GM12891 (cell line): ENCODE measurements around the gene CTNNA3.

Experiments
- DNase-seq: peaks from one replicate; pipeline ENCODE4 v3.0.0; 2011; ENCODE audit warnings: low spot score; ENCODE audit not compliant: insufficient read length
- FAIRE-seq: peaks from 2 replicates; lab custom pipeline; 2011; peaks lifted over from hg19 to GRCh38; lab: Jason Lieb, UNC
- PAX5 ChIP-seq: IDR thresholded peaks from 2 replicates; pipeline ENCODE4 v1.6.1; 2011; ENCODE audit warnings: low read length, moderate library complexity, mild to moderate bottlenecking; ENCODE audit not compliant: insufficient read depth, severe bottlenecking
- POLR2A ChIP-seq: IDR thresholded peaks from 2 replicates; pipeline ENCODE4 v1.6.1; 2011; ENCODE audit warnings: low read depth, low read length, control low read depth
- POLR2AphosphoS5 ChIP-seq: IDR thresholded peaks from 2 replicates; pipeline ENCODE4 v1.6.1; 2011; ENCODE audit warnings: low read depth, low read length, control low read depth
- POU2F2 ChIP-seq: IDR thresholded peaks from 2 replicates; pipeline ENCODE4 v1.6.1; 2011; ENCODE audit warnings: low read depth, mild to moderate bottlenecking, control low read depth, low read length, moderate library complexity
- SPI1 ChIP-seq: IDR thresholded peaks from 2 replicates; pipeline ENCODE4 v1.6.1; 2011; ENCODE audit warnings: low read depth, low read length, control low read depth
- TAF1 ChIP-seq: IDR thresholded peaks from 2 replicates; pipeline ENCODE4 v1.6.1; 2011; ENCODE audit warnings: low read depth, low read length, control low read depth

The CTNNA3 gene

DNA sequence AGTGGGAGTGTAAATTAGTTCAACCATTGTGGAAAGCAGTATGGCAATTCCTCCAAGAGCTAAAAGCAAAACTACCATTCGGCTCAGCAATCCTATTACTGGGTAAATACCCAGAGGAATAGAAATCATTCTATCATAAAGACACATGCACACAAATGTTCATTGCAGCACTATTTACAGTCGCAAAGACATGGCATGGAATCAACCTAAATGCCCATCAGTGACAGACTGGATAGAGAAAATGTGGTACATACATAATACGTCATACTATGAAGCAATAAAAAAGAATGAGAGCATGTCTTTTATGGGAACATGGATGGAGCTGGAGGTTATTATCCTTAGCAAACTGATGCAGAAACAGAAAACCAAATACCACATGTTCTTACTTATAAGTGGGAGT is 1646.7 kb downstream of the CTNNA3 start:
- no peak for TF ChIP-seq SPI1
- no peak for TF ChIP-seq POLR2A
- TF ChIP-seq PAX5: no peak
- TF ChIP-seq POU2F2: no peak
- no peak for TF ChIP-seq TAF1
- TF ChIP-seq POLR2AphosphoS5: no peak
- DNase-seq (no peak), FAIRE-seq (no peak)

- TF ChIP-seq POU2F2: no peak
- FAIRE-seq: no peak
These were observed 1650.1 kb downstream of the CTNNA3 start for GRCh38 chr10:66045859-66046258.

DNA sequence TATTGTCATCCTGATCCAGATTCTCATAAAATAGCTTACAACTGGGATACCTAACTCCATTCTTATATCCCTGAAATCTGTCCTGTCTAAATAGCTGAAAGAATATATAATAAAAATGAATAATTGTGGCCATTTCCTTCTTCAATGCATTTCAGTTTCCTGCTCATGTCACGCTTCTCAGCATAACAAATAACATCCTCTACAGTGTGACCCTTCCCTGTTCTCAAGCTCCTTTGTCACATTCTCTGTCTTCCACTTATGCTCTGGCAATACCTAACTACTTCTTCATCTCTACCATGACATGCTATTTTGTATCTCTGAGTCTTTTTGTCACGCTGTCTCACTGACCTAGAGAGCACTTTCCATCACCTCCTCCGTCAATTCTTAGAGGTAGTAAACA is 1654.2 kb downstream of the CTNNA3 start:
- no peak for TF ChIP-seq SPI1
- no peak for TF ChIP-seq POU2F2
- TF ChIP-seq PAX5: no peak
- TF ChIP-seq POLR2AphosphoS5: no peak
- TF ChIP-seq TAF1: no peak
- TF ChIP-seq POLR2A: no peak
- DNase-seq: no peak
- FAIRE-seq: no peak

More at GRCh38 chr10:66045859-66046258, 1650.1 kb downstream of the CTNNA3 start:
- no peak for DNase-seq

- DNase-seq (no peak), FAIRE-seq (no peak)
- TF ChIP-seq SPI1: no peak
- no peak for TF ChIP-seq POU2F2
- TF ChIP-seq PAX5: no peak
- TF ChIP-seq POLR2A: no peak
- no peak for TF ChIP-seq POLR2AphosphoS5
- no peak for TF ChIP-seq TAF1
These were observed 1657.4 kb downstream of the CTNNA3 start for GRCh38 chr10:66038623-66039022.

DNA sequence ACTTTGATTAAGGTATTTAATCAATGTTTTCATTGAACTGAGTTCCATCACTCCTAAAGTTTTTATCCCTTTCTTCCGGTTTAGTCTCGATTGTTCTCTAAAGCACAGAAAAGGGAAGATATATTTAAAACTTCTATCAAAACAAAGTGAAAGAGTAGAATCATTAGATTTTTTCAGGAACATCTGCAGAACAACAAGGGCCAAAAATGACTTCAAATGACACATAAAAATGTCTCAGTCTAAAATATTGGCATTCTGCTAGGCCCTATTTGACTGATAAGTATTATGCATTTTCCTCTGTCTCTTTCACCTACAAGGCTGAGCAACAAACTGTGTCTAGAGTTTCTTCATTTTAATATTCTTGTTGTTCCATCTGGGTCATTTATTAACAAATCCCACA is 1669.7 kb downstream of the CTNNA3 start:
- DNase-seq (no peak), FAIRE-seq (no peak)
- TF ChIP-seq POLR2AphosphoS5 (no peak), POU2F2 (no peak), SPI1 (no peak), PAX5 (no peak), POLR2A (no peak), TAF1 (no peak)

DNA sequence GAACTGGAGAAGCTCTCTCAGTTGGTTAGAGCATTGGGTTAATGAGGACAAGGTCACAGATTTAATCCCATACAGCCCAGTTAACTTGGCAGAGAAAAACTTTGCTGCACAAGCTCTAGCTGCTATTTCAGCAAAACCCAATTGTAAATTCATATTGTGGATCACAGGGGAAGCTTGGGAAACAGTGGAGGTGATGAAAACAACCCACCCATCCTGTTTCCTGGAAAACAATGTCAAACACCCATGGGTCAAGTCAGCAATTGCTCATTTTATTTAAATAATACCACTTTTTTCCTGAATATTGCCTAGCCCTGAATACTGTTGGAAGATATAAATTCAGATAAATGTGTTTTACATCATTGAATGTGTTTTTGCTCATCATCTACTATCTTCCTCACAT is 1670.8 kb downstream of the CTNNA3 start:
- no peak for TF ChIP-seq SPI1
- DNase-seq (no peak), FAIRE-seq (no peak)

DNA sequence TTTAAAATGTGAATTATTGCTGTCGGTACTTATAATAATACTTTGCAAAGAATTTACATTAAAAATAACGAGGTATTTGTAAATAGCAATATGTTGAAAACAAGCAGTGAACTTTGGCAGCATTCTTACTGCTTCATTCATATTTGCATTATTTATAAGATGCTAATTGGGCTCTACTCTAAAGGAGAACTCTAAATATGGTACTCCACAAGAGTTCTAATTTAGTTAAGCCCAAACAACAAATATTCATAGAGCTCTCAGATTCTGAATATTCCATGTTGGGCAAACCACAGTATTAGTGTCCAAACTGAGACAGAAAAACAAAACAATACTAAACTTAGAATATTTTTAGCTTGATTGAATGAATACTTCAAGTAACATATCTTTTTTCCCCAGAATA is 1674.6 kb downstream of the CTNNA3 start:
- TF ChIP-seq POLR2AphosphoS5 (no peak), POU2F2 (no peak), SPI1 (no peak), TAF1 (no peak), PAX5 (no peak), POLR2A (no peak)
- no peak for FAIRE-seq
- DNase-seq: no peak

GRCh38 chr10:66008221-66008620 is 1687.8 kb downstream of the CTNNA3 start:
- TF ChIP-seq TAF1 (no peak), POU2F2 (no peak), POLR2AphosphoS5 (no peak), PAX5 (no peak), SPI1 (no peak), POLR2A (no peak)
- no peak for FAIRE-seq
- DNase-seq: no peak

DNA sequence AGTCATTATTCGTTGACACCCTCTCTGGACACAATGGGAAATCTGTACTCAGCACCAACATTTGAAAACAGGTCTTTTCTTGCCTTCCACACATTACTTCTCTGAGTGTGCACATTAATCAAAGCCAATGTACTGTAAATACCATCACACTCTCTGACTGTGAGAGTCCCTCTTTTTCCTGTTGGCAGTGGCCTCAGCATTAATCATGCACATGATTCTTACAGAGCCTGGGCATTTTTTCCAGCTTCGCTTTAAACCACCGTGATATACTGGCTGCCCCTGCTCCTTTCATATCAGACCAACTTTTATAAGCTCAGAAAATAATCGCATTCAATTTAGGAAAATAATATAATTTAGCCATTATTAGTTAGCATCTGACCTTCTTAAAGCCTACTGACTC is 1689.6 kb downstream of the CTNNA3 start:
- no peak for FAIRE-seq
- no peak for DNase-seq
- TF ChIP-seq PAX5 (no peak), POLR2AphosphoS5 (no peak), SPI1 (no peak), POLR2A (no peak)

- DNase-seq (no peak), FAIRE-seq (no peak)
- no peak for TF ChIP-seq POLR2A
- TF ChIP-seq SPI1: no peak
- TF ChIP-seq POLR2AphosphoS5: no peak
- no peak for TF ChIP-seq PAX5
- TF ChIP-seq TAF1: no peak
- no peak for TF ChIP-seq POU2F2
These were observed 1702.5 kb downstream of the CTNNA3 start for GRCh38 chr10:65993451-65993850.

GRCh38 chr10:65968871-65969270 is 1727.1 kb downstream of the CTNNA3 start:
- TF ChIP-seq TAF1: no peak
- TF ChIP-seq POU2F2: no peak
- DNase-seq: no peak
- no peak for FAIRE-seq
